ENCODE results near the gene ASB14. TPM values are rescaled to one million over a fixed set of nuclear protein-coding genes. Genes with fewer than 3 reads are reported as not detected.

Gene ASB14
- total RNA-seq, 1 donor from 2014 or later: not detected

GRCh38 chr3:57274845-57275244, 17.6 kb downstream of the ASB14 start:
- H3K27me3 Mint-ChIP-seq: no peaks in the 10 kb centered on the region
- no peaks in the 10 kb centered on the region for H3K9me3 Mint-ChIP-seq
- H3K27ac Mint-ChIP-seq: no peak overlapping the region
- no peak for DNase-seq (ENCODE audit: extremely low spot score, unreplicated experiment)
- peaks cover 14% of the 10 kb centered on the region for H3K36me3 Mint-ChIP-seq
- TF ChIP-seq, protein P1, sequence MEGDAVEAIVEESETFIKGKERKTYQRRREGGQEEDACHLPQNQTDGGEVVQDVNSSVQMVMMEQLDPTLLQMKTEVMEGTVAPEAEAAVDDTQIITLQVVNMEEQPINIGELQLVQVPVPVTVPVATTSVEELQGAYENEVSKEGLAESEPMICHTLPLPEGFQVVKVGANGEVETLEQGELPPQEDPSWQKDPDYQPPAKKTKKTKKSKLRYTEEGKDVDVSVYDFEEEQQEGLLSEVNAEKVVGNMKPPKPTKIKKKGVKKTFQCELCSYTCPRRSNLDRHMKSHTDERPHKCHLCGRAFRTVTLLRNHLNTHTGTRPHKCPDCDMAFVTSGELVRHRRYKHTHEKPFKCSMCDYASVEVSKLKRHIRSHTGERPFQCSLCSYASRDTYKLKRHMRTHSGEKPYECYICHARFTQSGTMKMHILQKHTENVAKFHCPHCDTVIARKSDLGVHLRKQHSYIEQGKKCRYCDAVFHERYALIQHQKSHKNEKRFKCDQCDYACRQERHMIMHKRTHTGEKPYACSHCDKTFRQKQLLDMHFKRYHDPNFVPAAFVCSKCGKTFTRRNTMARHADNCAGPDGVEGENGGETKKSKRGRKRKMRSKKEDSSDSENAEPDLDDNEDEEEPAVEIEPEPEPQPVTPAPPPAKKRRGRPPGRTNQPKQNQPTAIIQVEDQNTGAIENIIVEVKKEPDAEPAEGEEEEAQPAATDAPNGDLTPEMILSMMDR (conservative IDR thresholded peaks at IDR 0.05): no peak
- no peak overlapping the region for H3K4me3 Mint-ChIP-seq
- no peaks in the 10 kb centered on the region for H3K4me1 Mint-ChIP-seq (ENCODE audit: unreplicated experiment)

DNA sequence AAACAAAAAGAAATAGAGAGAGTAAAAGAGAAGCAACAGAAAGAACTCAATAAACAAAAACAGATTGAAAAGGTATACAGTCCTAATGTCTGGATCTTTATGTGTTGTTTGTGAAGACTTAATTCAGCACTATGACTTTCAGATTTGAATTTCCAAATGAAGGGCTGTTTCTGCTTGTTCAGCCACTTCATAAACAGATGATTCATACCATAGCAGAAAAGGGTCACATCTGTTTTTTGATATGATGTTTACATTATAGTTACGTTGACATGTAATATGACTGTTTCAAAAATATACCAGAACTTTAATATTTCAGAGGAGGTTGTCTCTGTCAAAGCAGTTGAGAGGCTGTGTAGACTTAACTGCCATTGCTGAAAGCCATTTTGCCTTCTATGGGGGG, 24.1 kb downstream of the ASB14 start:
- no peak overlapping the region for H3K27ac Mint-ChIP-seq
- H3K27me3 Mint-ChIP-seq: no peaks in the 10 kb centered on the region
- H3K4me3 Mint-ChIP-seq: no peak overlapping the region
- H3K4me1 Mint-ChIP-seq (ENCODE audit: unreplicated experiment): no peaks in the 10 kb centered on the region
- peaks cover 17% of the 10 kb centered on the region for H3K9me3 Mint-ChIP-seq
- H3K36me3 Mint-ChIP-seq: peaks cover 47% of the 10 kb centered on the region
- DNase-seq (ENCODE audit: extremely low spot score, unreplicated experiment): no peak
- TF ChIP-seq, protein P1 (conservative IDR thresholded peaks at IDR 0.05): no peak

- DNase-seq (ENCODE audit: extremely low spot score, unreplicated experiment): no peak
- no peaks in the 10 kb centered on the region for H3K27me3 Mint-ChIP-seq
- H3K4me3 Mint-ChIP-seq: no peak overlapping the region
- peaks cover 19% of the 10 kb centered on the region for H3K9me3 Mint-ChIP-seq
- H3K27ac Mint-ChIP-seq: no peak overlapping the region
- H3K4me1 Mint-ChIP-seq (ENCODE audit: unreplicated experiment): no peaks in the 10 kb centered on the region
- TF ChIP-seq, protein P1 (conservative IDR thresholded peaks at IDR 0.05): no peak
- H3K36me3 Mint-ChIP-seq: peaks cover 72% of the 10 kb centered on the region
Observed at GRCh38 chr3:57261929-57262328, 30.6 kb downstream of the ASB14 start.

DNA sequence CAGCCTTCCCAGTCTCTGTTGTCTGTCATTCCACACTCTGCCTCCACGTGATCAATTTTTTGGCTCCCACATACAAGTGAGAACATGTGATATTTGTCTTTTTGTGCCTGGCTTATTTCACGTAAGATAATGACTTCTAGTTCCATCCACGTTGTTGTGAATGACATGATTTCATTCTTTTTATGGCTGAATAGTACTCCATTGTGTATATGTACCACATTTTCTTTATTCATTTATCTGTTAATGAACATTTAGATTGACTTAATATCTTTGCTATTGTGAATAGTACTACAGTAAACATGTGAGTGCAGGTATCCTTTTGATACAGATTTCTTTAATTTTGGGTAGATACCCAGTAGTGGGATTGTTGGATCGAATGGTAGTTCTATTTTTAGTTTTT, 31.4 kb downstream of the ASB14 start:
- Mint-ChIP-seq H3K36me3 (peaks cover 64% of the 10 kb centered on the region), H3K27me3 (no peaks in the 10 kb centered on the region), H3K4me1 (ENCODE audit: unreplicated experiment) (no peaks in the 10 kb centered on the region), H3K9me3 (peaks cover 14% of the 10 kb centered on the region), H3K27ac (no peak overlapping the region), H3K4me3 (no peak overlapping the region)
- TF ChIP-seq, protein P1 (conservative IDR thresholded peaks at IDR 0.05): no peak
- DNase-seq (ENCODE audit: extremely low spot score, unreplicated experiment): no peak

DNA sequence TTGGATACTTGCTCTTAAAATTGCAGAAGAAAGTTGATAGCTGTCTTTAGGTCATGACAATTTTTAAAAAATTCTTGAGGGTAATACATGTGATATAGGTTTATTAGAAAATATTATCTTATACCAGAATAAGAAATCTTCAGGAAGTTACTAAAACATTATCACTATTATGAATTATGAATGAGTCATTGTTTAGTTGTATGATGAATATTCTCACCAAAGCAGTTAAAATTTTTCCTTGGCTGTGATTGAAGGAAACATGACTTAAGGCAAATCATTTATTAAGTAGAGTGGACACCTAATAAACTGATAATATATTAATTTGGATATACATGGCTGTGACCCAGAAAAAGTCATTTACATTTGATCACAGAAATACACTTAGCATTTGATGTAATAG, 34.8 kb downstream of the ASB14 start:
- H3K27ac Mint-ChIP-seq: no peak overlapping the region
- peaks cover 35% of the 10 kb centered on the region for H3K36me3 Mint-ChIP-seq
- H3K4me1 Mint-ChIP-seq (ENCODE audit: unreplicated experiment): no peaks in the 10 kb centered on the region
- TF ChIP-seq, protein P1 (conservative IDR thresholded peaks at IDR 0.05): no peak
- DNase-seq (ENCODE audit: extremely low spot score, unreplicated experiment): no peak
- no peaks in the 10 kb centered on the region for H3K27me3 Mint-ChIP-seq
- H3K9me3 Mint-ChIP-seq: no peaks in the 10 kb centered on the region
- H3K4me3 Mint-ChIP-seq: no peak overlapping the region

DNA sequence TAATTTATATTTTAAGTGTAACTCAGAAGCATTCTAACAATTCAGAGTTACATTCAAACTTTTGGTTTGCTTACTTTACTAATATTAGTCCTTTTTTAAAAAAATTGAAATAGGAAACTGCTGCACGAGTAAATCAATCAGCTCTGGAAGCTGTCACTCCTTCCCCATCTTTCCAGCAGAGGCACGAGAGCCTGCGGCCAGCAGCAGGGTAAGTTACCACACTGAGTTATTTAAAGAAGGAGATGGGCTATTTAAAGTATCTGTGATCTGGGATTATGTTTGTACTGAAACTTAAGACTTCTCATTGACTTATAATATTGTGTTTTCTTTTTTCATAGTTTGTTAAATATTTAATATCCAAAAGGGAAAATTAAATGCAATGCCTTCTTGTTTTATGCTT, 35.6 kb downstream of the ASB14 start:
- no peaks in the 10 kb centered on the region for H3K27me3 Mint-ChIP-seq

More for the DNA sequence above, 35.6 kb downstream of the ASB14 start:
- Mint-ChIP-seq H3K4me3 (no peak overlapping the region), H3K4me1 (ENCODE audit: unreplicated experiment) (no peaks in the 10 kb centered on the region), H3K27ac (no peak overlapping the region), H3K9me3 (no peaks in the 10 kb centered on the region), H3K36me3 (peaks cover 32% of the 10 kb centered on the region)
- TF ChIP-seq, protein P1 (conservative IDR thresholded peaks at IDR 0.05): no peak
- DNase-seq (ENCODE audit: extremely low spot score, unreplicated experiment): no peak
